RWPE1 (cell line): ENCODE data around the gene GSTA2.
"Not testable (repeated sequence)": the region's sequence is repeated elsewhere in the genome, so short reads cannot be mapped to it uniquely, and the experiment has no call there.

Experiments
- CTCF ChIA-PET: fragments of 350-600 bp; sonication (Branson Sonifier 250); formaldehyde crosslinking; extraction: SDS; loops from one replicate; lab custom pipeline; 2021; lab: Yijun Ruan, JAX
- POLR2A ChIA-PET: fragments of 400-600 bp; formaldehyde crosslinking; extraction: SDS; loops from one replicate; lab custom pipeline; 2020; ENCODE audit warnings: antibody characterized with exemption; ENCODE audit not compliant: low non-redundant PET; lab: Yijun Ruan, JAX
- DNase-seq: peaks from one replicate; pipeline ENCODE4 v3.0.0; 2012; ENCODE audit warnings: low spot score
- H3K27ac ChIP-seq: fragments of 450-650 bp; 2 replicates; pipeline ENCODE4 v1.5.1; 2017
- CTCF ChIP-seq: fragments of 450-650 bp; conservative IDR thresholded peaks from 2 replicates; pipeline ENCODE4 v1.5.1; 2017; ENCODE audit warnings: low read depth, mild to moderate bottlenecking

Gene GSTA2

DNA sequence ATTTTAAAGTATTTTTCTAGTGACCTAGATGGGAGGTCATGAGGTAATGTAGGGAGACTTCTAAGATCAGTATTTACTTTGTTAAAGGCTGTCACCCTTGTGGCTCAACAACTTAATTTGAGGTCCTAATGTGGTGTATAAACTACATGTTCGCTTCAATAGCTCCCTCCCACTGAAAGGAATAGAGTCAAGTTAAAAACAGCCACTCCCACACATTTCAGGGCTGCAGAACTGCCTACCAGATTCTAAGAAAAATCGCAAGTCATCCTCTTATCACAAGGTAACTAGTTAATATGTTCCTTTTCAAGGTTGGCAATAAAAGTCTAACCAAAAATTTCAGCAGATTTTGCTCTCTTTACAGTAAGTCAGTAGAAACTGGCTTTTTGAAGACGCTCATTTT, 25.2 kb upstream of the GSTA2 start:
- H3K27ac ChIP-seq, result no peak overlapping the region
- no peak for TF ChIP-seq CTCF
- ChIA-PET CTCF (no interaction called here), POLR2A (no interaction called here)
- no peak for DNase-seq

DNA sequence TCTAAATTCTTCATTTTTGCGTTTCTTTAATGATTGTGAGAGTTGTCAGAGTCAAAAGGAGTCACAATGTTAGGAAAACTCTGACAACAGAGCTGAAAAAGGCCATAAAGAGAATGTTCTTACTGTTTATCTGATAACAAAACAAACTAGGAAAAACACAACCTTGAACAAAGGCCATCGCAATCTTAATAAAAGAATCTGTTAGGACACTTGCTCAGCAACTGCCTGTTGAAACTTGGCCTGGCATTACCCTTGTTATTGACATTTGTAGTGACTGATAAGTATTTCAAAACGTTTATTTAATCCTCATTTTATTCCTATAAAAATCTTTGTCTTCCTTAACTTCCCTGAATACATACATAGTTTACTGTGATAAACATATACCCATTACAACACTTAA, 24.6 kb upstream of the GSTA2 start:
- H3K27ac ChIP-seq, result no peak overlapping the region
- ChIA-PET POLR2A (no interaction called here), CTCF (no interaction called here)
- TF ChIP-seq CTCF, result no peak
- no peak for DNase-seq

DNA sequence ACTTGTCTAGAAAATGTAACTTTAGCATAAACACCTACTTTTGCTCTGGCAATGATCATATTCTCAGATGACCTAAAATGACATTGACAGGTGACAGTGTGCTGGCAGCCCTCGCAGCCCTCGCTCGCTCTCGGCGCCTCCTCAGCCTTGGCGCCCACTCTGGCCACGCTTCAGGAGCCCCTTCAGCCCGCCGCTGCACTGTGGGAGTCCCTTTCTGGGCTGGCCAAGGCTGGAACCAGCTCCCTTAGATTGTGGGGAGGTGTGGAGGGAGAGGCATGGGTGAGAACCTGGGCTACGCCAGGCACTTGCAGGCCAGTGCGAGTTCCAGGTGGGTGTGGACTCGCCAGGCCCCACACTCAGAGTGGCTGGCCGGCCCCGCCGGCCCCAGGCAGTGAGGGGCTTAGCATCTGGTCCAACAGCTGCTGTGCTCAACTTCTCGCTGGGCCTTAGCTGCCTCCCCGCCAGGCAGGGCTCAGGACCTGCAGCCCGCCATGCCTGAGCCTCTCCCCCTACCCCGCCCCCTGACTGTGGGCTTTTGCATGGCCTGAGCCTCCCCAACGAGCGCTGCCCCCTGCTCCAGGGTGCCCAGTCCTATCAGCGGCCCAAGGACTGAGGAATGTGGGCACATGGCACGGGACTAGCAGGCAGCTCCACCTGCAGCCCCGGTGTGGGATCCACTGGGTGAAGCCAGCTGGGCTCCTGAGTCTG, 23.1 kb upstream of the GSTA2 start:
- TF ChIP-seq CTCF, result no peak
- ChIA-PET CTCF (no interaction called here), POLR2A (no interaction called here)
- no peak overlapping the region for H3K27ac ChIP-seq
- no peak for DNase-seq

DNA sequence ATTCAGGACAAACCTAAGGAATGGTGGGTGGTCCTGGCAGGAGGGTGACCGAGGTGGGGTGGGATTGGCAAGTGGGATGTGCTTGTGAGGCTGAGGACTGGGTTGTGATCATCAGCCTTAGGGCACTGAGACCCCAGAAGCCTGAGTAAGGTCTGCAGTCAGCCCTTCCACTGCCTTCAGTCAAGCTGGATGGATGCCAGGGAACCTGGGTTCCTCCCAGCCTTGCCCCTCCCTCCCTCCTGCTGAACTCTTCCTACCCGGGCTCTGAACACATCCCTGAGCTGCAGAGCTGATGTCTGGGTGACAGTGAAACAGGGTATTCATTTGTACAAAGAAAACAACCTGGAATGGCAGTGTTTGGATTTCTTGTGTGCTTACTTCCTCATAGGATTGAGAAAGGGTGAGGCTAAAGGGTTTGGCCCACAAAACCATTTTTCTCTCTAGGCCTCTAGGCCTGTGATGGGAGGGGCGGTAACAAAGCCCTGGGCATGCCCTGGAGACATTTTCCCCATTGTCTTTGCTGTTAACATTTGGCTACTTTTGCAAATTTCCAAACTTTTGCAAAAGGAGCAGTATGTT, 19.5 kb upstream of the GSTA2 start:
- CTCF ChIA-PET, DNase-seq, POLR2A ChIA-PET, H3K27ac ChIP-seq: not testable (repeated sequence)

DNA sequence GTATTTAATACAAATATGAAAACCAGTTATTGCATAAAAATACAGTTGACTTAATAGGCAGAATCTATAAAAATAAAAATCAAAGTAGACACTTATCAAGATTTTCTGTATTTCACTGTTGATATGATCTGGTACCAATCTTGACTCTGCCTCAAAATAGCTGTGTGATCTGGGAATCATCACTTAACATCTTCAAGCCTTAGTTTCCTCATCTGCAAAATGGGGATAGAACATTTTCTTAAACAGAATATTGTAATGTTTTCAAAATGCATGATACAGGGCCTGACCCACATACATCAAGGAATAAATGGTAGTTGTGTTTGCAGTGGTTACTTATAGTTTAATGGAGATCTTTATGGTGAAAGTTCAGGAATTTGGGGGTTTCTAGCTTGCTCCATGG, 18.9 kb upstream of the GSTA2 start:
- POLR2A ChIA-PET, CTCF ChIA-PET, H3K27ac ChIP-seq, DNase-seq: not testable (repeated sequence)

- no peak for TF ChIP-seq CTCF
- H3K27ac ChIP-seq, result no peak overlapping the region
- ChIA-PET CTCF (no interaction called here), POLR2A (no interaction called here)
- DNase-seq, result no peak
Measured at GRCh38 chr6:52779237-52779636, 16.0 kb upstream of the GSTA2 start.

GRCh38 chr6:52776711-52777351, 13.6 kb upstream of the GSTA2 start:
- POLR2A ChIA-PET, H3K27ac ChIP-seq, CTCF ChIA-PET, DNase-seq: not testable (repeated sequence)

DNA sequence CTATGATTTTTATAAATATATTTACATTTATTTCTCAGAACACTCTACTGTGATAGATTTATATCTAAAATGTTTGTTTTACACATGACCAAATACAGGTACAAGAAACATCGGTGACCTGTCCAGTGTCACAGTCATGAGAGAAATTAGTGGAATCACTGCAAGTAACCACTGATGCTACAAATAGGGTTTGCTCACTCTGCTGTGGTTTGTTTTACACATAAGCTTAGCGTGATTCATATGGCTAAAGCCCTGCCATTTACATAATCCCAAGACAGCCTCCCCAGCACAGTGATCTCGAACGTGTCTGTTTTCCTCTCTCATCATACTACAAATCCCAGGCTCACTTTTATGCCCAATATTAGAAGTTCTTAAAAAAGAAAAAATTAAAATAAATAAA, 6.1 kb upstream of the GSTA2 start:
- CTCF ChIA-PET, H3K27ac ChIP-seq, POLR2A ChIA-PET, DNase-seq: not testable (repeated sequence)

GRCh38 chr6:52767658-52768057, 4.4 kb upstream of the GSTA2 start:
- H3K27ac ChIP-seq, DNase-seq, POLR2A ChIA-PET, CTCF ChIA-PET: not testable (repeated sequence)

- POLR2A ChIA-PET, H3K27ac ChIP-seq, CTCF ChIA-PET, DNase-seq: not testable (repeated sequence)
Measured at GRCh38 chr6:52761673-52762491, 1.4 kb downstream of the GSTA2 start.
